ENCODE results near the gene HS1BP3.

DNA sequence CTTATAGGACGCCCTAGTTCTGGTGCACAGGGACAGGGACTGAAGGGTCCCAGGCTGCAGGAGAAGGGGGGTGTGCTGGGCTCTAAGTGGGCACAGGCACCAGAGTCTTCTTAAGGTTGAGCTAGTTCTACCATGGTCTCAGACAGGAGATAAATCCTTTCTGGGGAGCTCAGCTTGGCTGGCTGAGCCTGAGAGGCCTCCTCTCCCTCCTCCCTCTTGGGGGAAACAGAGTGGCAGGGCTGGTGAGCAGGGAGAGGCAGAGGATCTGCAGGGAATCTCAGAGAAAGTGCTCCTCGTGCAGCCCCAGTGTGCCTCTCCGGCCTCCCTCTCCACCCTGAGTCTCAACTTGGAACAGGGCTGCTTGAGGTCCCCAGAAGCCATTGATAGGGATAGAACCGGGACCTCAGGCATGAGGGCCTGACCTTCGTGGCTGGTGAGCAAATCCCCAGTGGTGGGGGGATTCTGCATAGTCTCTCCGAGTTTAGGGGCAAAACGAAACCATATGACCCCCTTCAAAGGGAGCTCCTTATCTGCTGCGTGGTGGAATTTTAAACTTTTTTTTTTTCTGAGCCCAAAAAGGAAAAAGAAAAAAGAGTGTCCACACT lies 18.1 kb upstream of the HS1BP3 start:
- no peak for TF ChIP-seq BHLHE40 (IDR thresholded peaks at IDR 0.05; ENCODE audit: low read depth, low read length)
- TF ChIP-seq POLR2A (IDR thresholded peaks at IDR 0.05; ENCODE audit: low read length), result no peak
- TF ChIP-seq, protein P1, sequence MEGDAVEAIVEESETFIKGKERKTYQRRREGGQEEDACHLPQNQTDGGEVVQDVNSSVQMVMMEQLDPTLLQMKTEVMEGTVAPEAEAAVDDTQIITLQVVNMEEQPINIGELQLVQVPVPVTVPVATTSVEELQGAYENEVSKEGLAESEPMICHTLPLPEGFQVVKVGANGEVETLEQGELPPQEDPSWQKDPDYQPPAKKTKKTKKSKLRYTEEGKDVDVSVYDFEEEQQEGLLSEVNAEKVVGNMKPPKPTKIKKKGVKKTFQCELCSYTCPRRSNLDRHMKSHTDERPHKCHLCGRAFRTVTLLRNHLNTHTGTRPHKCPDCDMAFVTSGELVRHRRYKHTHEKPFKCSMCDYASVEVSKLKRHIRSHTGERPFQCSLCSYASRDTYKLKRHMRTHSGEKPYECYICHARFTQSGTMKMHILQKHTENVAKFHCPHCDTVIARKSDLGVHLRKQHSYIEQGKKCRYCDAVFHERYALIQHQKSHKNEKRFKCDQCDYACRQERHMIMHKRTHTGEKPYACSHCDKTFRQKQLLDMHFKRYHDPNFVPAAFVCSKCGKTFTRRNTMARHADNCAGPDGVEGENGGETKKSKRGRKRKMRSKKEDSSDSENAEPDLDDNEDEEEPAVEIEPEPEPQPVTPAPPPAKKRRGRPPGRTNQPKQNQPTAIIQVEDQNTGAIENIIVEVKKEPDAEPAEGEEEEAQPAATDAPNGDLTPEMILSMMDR (IDR thresholded peaks at IDR 0.05), result no peak
- TF ChIP-seq POLR2AphosphoS2 (conservative IDR thresholded peaks at IDR 0.05; ENCODE audit: low read length), result no peak
- no peak for TF ChIP-seq RAD21 (conservative IDR thresholded peaks at IDR 0.05 in 1 of 2, IDR thresholded peaks at IDR 0.05 in 1 of 2)
- no peak for TF ChIP-seq JUN (IDR thresholded peaks at IDR 0.05)
- no peak for TF ChIP-seq EP300 (IDR thresholded peaks at IDR 0.05)
- TF ChIP-seq SMC3 (IDR thresholded peaks at IDR 0.05), result no peak
- no peak for TF ChIP-seq KDM5A (IDR thresholded peaks at IDR 0.05)
- TF ChIP-seq MYC (IDR thresholded peaks at IDR 0.05; ENCODE audit: borderline replicate concordance, low read length), result no peak
- TF ChIP-seq EHF (CRISPR knock-in tag; IDR thresholded peaks at IDR 0.05), result no peak
- no peak for TF ChIP-seq NR3C1 (IDR thresholded peaks at IDR 0.05)

Measured in A549 (cell line).